ENCODE measurements around the gene SLC25A42.

DNA sequence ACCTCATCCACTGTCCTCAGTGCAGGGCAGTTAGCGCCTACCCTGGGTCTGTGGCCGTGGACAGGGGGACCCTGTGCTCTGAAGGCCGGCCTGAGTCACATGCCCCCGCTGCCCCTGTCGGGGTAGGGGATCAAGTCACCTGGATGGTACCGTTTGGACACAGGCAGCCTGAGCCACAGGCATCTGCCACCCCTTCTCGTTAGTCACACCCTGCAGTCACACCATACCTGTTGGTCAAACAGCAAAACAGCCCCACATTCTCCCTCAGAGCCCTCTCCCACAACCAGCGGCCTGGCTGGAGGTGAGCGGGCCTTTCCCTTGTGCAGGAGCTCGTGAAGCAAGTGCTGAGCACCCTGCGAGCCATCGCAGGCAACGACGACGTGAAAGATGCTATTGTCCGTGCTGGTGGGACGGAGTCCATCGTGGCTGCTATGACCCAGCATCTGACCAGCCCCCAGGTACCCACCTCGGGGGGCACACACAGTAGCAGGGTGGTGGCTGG lies 8.8 kb upstream of the SLC25A42 start:
- TF ChIP-seq, protein P1, sequence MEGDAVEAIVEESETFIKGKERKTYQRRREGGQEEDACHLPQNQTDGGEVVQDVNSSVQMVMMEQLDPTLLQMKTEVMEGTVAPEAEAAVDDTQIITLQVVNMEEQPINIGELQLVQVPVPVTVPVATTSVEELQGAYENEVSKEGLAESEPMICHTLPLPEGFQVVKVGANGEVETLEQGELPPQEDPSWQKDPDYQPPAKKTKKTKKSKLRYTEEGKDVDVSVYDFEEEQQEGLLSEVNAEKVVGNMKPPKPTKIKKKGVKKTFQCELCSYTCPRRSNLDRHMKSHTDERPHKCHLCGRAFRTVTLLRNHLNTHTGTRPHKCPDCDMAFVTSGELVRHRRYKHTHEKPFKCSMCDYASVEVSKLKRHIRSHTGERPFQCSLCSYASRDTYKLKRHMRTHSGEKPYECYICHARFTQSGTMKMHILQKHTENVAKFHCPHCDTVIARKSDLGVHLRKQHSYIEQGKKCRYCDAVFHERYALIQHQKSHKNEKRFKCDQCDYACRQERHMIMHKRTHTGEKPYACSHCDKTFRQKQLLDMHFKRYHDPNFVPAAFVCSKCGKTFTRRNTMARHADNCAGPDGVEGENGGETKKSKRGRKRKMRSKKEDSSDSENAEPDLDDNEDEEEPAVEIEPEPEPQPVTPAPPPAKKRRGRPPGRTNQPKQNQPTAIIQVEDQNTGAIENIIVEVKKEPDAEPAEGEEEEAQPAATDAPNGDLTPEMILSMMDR (IDR thresholded peaks at IDR 0.05): no peak
- no peak for TF ChIP-seq EZH2 (IDR thresholded peaks at IDR 0.05; ENCODE audit: borderline replicate concordance, insufficient read depth, low read depth, low read length, poor library complexity, severe bottlenecking)
